ENCODE measurements around the gene RPTOR.

DNA sequence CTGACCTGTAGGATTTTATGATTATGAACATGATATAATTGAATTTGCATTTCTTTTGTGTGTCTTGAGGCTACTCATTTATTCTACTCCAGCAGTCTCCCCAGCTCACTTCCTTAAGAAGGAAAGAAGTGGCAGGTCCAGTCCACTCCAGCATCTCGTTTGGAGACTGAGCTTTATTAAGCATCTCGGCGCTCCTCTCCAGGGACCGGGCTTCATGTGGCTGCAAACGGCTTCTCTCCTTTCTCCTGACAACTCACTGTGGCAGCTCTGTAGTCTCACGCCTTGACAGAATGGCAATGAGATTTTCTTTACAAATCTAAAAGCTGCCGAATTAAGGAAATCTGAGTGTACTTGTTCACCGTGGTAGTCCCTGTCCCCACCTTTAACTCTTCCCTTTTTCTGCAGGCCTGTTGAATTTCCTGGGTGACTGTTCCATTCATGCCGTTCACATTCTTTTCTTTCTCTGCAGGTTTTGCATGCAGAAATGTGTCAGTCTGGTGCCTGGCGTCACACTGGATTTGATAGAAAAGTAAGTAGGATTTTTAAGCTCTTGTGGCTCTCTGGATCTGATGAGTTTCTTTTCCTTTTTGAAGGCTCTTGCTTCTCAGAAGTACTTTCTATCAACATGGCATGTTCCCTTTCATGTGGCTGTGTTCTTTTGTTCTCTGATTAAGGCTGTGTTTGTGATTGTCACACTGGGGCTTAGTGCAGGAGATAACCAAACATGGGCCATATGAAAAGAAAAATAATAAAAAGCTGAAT is 246.5 kb downstream of the RPTOR start:
- TF ChIP-seq POLR2A (IDR thresholded peaks at IDR 0.05) = no peak
- TF ChIP-seq, protein P1, sequence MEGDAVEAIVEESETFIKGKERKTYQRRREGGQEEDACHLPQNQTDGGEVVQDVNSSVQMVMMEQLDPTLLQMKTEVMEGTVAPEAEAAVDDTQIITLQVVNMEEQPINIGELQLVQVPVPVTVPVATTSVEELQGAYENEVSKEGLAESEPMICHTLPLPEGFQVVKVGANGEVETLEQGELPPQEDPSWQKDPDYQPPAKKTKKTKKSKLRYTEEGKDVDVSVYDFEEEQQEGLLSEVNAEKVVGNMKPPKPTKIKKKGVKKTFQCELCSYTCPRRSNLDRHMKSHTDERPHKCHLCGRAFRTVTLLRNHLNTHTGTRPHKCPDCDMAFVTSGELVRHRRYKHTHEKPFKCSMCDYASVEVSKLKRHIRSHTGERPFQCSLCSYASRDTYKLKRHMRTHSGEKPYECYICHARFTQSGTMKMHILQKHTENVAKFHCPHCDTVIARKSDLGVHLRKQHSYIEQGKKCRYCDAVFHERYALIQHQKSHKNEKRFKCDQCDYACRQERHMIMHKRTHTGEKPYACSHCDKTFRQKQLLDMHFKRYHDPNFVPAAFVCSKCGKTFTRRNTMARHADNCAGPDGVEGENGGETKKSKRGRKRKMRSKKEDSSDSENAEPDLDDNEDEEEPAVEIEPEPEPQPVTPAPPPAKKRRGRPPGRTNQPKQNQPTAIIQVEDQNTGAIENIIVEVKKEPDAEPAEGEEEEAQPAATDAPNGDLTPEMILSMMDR (IDR thresholded peaks at IDR 0.05 in 4 of 5, conservative IDR thresholded peaks at IDR 0.05 in 1 of 5) = no peak

Data from gastrocnemius medialis (tissue), 4 donors.